A549 (cell line): ENCODE measurements around the gene TNKS2. TPM values are rescaled to one million over a fixed set of nuclear protein-coding genes. Genes with fewer than 3 reads are reported as not detected.
A peak's percentile ranks its signal among the peaks of the same experiment; 100 is the strongest.

Source experiments
- ATAC-seq, 2 experiments: fragments of 200-7000 bp in 1 of 2; fragments of >200 bp in 1 of 2; cut with Nextera tagmentation in 1 of 2; cut with Tn5 transposase in 1 of 2; 3 replicates each; pipeline versions ENCODE4 v1.8.0 to v1.9.1; 2018 to 2020; ENCODE audit warnings: mild to moderate bottlenecking in 1 of 2, moderate library complexity in 1 of 2
- CTCF ChIA-PET: fragments of 300-600 bp; sonication (Branson Sonifier 250); formaldehyde crosslinking; extraction: SDS; loops from one replicate; lab custom pipeline; 2021; ENCODE audit warnings: antibody characterized with exemption, inconsistent platforms; lab: Yijun Ruan, JAX
- POLR2A ChIA-PET: fragments of 350-600 bp; formaldehyde crosslinking; extraction: SDS; loops from one replicate; lab custom pipeline; 2021; ENCODE audit warnings: antibody characterized with exemption, inconsistent platforms; lab: Yijun Ruan, JAX
- DNase-seq, 2 experiments: peaks; one replicate each; pipeline versions ENCODE4 v3.0.0 to v3.0.0-alpha.2; 2011 to 2016; ENCODE audit warnings: low read depth in 1 of 2, low spot score in 1 of 2
- FAIRE-seq: peaks from 2 replicates; lab custom pipeline; 2011; peaks lifted over from hg19 to GRCh38; lab: Jason Lieb, UNC
- H3K27ac ChIP-seq, 2 experiments: fragments of >200 bp; sonication (Bioruptor Twin); formaldehyde crosslinking; 3 replicates each; pipeline ENCODE4 v1.5.1; 2016 to 2017
- H3K4me1 ChIP-seq: fragments of >200 bp; sonication (Bioruptor Twin); formaldehyde crosslinking; 3 replicates; pipeline ENCODE4 v1.6.1; 2016
- H3K4me2 ChIP-seq: fragments of >200 bp; sonication (Bioruptor Twin); formaldehyde crosslinking; 3 replicates; pipeline ENCODE4 v1.6.1; 2016
- H3K4me3 ChIP-seq: fragments of >200 bp; sonication (Bioruptor Twin); formaldehyde crosslinking; 3 replicates; pipeline ENCODE4 v1.5.1; 2016
- H3K9me3 ChIP-seq: fragments of >200 bp; sonication (Bioruptor Twin); formaldehyde crosslinking; 3 replicates; pipeline ENCODE4 v1.6.1; 2016
- CEBPB ChIP-seq, 2 experiments: fragments of >200 bp in 1 of 2; sonication (Bioruptor Twin) in 1 of 2; formaldehyde crosslinking in 1 of 2; IDR thresholded peaks; 2 replicates each; pipeline ENCODE4 v1.6.1; 2012 to 2016
- EHF ChIP-seq: fragments of 250-450 bp; sonication (Bioruptor Pico); IDR thresholded peaks from 2 replicates; pipeline ENCODE4 v1.5.0; 2020; ENCODE audit warnings: mild to moderate bottlenecking
- EP300 ChIP-seq, 2 experiments: fragments of >200 bp; sonication (Bioruptor Twin); formaldehyde crosslinking; IDR thresholded peaks; 2 replicates in 1 of 2; 3 replicates in 1 of 2; pipeline ENCODE4 v1.6.1; 2016 to 2017
- FOSL2 ChIP-seq, 2 experiments: fragments of 450-650 bp in 1 of 2; fragments of >200 bp in 1 of 2; sonication (Bioruptor Twin) in 1 of 2; formaldehyde crosslinking; IDR thresholded peaks; 2 replicates each; pipeline versions ENCODE4 v1.5.0 to v1.6.1; 2016 to 2020; ENCODE audit warnings: mild to moderate bottlenecking in 1 of 2, moderate library complexity in 1 of 2
- GATA3 ChIP-seq: IDR thresholded peaks from 2 replicates; pipeline ENCODE4 v1.6.1; 2012; ENCODE audit warnings: borderline replicate concordance
- HEYL ChIP-seq: fragments of 250-450 bp; sonication (Bioruptor Pico); IDR thresholded peaks from 2 replicates; pipeline ENCODE4 v1.8.0; 2021; ENCODE audit warnings: mild to moderate bottlenecking, moderate library complexity
- JUN ChIP-seq, 2 experiments: fragments of >200 bp; sonication (Bioruptor Twin); formaldehyde crosslinking; IDR thresholded peaks; 2 replicates in 1 of 2; 3 replicates in 1 of 2; pipeline ENCODE4 v1.6.1; 2016 to 2017
- JUNB ChIP-seq: fragments of >200 bp; sonication (Bioruptor Twin); formaldehyde crosslinking; IDR thresholded peaks from 2 replicates; pipeline ENCODE4 v1.6.1; 2016
- KDM1A ChIP-seq: fragments of 200-600 bp; sonication (generic); IDR thresholded peaks from 2 replicates; pipeline ENCODE4 v1.6.1; 2016; ENCODE audit warnings: low read depth, mild to moderate bottlenecking
- MAFK ChIP-seq: fragments of 450-650 bp; IDR thresholded peaks from 2 replicates; pipeline ENCODE4 v1.6.1; 2014; ENCODE audit not compliant: partially characterized antibody
- NFE2L2 ChIP-seq: fragments of 150-350 bp; conservative IDR thresholded peaks from 2 replicates; pipeline ENCODE4 v1.6.1; 2014; ENCODE audit warnings: low read length
- PHF8 ChIP-seq: fragments of 200-600 bp; sonication (generic); IDR thresholded peaks from 2 replicates; pipeline ENCODE4 v1.6.1; 2016; ENCODE audit warnings: low read depth, mild to moderate bottlenecking, antibody characterized with exemption, moderate library complexity, borderline replicate concordance
- RAD21 ChIP-seq, 2 experiments: fragments of >200 bp in 1 of 2; sonication (Bioruptor Twin) in 1 of 2; formaldehyde crosslinking in 1 of 2; IDR thresholded peaks in 1 of 2; conservative IDR thresholded peaks in 1 of 2; 2 replicates in 1 of 2; 3 replicates in 1 of 2; pipeline ENCODE4 v1.6.1; 2012 to 2018; ENCODE audit warnings: inconsistent platforms in 1 of 2
- RARB ChIP-seq: fragments of 250-450 bp; sonication (Bioruptor Pico); IDR thresholded peaks from 2 replicates; pipeline ENCODE4 v1.8.0; 2021; ENCODE audit warnings: mild to moderate bottlenecking, moderate library complexity
- RCOR1 ChIP-seq: fragments of 150-350 bp; IDR thresholded peaks from 2 replicates; pipeline ENCODE4 v1.6.1; 2014; ENCODE audit warnings: antibody characterized with exemption, low read length, low read depth
- TP53 ChIP-seq: fragments of 250-450 bp; sonication (Bioruptor Pico); IDR thresholded peaks from 2 replicates; pipeline ENCODE4 v1.5.0; 2021; ENCODE audit warnings: mild to moderate bottlenecking, moderate library complexity
- ZC3H11A ChIP-seq: fragments of 450-650 bp; IDR thresholded peaks from 2 replicates; pipeline ENCODE4 v1.6.1; 2014; ENCODE audit warnings: antibody characterized with exemption, mild to moderate bottlenecking
- WGBS: methylation state at CpG from one replicate; pipeline ENCODE4 v1.1.6; 2017; ENCODE audit errors: missing lambda C conversion rate; 5-methylcytosine and 5-hydroxymethylcytosine counted together
- polyA plus RNA-seq, 4 experiments: library from polyadenylated mRNA; depleted of rRNA in 3 of 4; stranded (reverse); fragments of >200 nt; fragmentation: RNase III in 1 of 4; extraction: RNeasy Plus Mini Kit Qiagen cat#74134 plus additional on column Dnase treatment in 1 of 4; gene quantifications; 2 replicates in 3 of 4; 3 replicates in 1 of 4; pipeline ENCODE4 v1.2.3, GENCODE V29; 2011 to 2017
- TF ChIP-seq, protein P1 (sequence below): IDR thresholded peaks from 2 replicates; pipeline ENCODE4 v1.6.1; 2012
- TF ChIP-seq, protein P2 (sequence below): fragments of >200 bp; sonication (Bioruptor Twin); formaldehyde crosslinking; IDR thresholded peaks from 3 replicates; pipeline ENCODE4 v1.5.1; 2016
- TF ChIP-seq, protein P3 (sequence below): IDR thresholded peaks from 2 replicates; pipeline ENCODE4 v1.6.1; 2012; ENCODE audit warnings: low read depth, borderline replicate concordance

Gene TNKS2
- polyA plus RNA-seq, 2 of the 4 experiments (the other 2 are of a cell fraction) = 20.6 to 45.3 TPM

DNA sequence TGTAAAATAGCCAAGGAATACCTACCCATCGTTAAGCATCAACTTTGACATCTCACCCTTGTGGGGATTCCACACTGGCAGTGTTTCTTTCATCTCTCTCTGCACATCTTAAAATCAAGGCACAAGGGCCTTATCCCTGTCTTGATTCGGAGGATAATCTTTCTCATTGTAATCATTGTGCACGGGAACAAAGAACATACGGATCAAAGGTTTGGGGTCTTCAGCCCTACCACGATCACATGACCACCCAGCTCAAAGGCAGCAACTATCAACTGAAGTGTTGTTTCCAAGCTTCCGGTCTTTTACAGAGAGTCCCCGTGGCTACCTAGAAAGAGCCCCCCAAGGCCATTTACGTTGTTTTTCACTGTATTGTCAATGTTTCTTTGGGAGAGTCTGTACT is 99.2 kb downstream of the TNKS2 start:
- TF ChIP-seq RARB (CRISPR knock-in tag) (no peak), FOSL2 (IDR thresholded peaks at IDR 0.05) (no peak), FOSL2 (CRISPR knock-in tag; IDR thresholded peaks at IDR 0.05) (no peak), RCOR1 (no peak), EHF (no peak), TP53 (CRISPR knock-in tag) (no peak), MAFK (no peak), EP300 (IDR thresholded peaks at IDR 0.05) (no peak), ZC3H11A (no peak), RAD21 (conservative IDR thresholded peaks at IDR 0.05 in 1 of 2, IDR thresholded peaks at IDR 0.05 in 1 of 2) (no peak)
- TF ChIP-seq, protein P1, sequence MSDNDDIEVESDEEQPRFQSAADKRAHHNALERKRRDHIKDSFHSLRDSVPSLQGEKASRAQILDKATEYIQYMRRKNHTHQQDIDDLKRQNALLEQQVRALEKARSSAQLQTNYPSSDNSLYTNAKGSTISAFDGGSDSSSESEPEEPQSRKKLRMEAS = no peak
- TF ChIP-seq, protein P2, sequence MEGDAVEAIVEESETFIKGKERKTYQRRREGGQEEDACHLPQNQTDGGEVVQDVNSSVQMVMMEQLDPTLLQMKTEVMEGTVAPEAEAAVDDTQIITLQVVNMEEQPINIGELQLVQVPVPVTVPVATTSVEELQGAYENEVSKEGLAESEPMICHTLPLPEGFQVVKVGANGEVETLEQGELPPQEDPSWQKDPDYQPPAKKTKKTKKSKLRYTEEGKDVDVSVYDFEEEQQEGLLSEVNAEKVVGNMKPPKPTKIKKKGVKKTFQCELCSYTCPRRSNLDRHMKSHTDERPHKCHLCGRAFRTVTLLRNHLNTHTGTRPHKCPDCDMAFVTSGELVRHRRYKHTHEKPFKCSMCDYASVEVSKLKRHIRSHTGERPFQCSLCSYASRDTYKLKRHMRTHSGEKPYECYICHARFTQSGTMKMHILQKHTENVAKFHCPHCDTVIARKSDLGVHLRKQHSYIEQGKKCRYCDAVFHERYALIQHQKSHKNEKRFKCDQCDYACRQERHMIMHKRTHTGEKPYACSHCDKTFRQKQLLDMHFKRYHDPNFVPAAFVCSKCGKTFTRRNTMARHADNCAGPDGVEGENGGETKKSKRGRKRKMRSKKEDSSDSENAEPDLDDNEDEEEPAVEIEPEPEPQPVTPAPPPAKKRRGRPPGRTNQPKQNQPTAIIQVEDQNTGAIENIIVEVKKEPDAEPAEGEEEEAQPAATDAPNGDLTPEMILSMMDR = no peak
- no peak for DNase-seq
- H3K4me3 ChIP-seq = no peak overlapping the region
- POLR2A ChIA-PET = no interaction called here
- CTCF ChIA-PET = interaction anchor here (0.6 to 5.2 kb wide), 2 partner anchors 11 to 150 kb away, joined by 3 to 23 read pairs; partner anchors contain the start of gene FGFBP3
- H3K4me1 ChIP-seq = peaks cover 14% of the 10 kb centered on the region
- 55% methylated on average over 8 of the region's 8 CpGs for WGBS
- H3K27ac ChIP-seq = no peak overlapping the region
- no peak for ATAC-seq
- H3K9me3 ChIP-seq = no peaks in the 10 kb centered on the region
- H3K4me2 ChIP-seq = no peak overlapping the region
- FAIRE-seq = no peak

DNA sequence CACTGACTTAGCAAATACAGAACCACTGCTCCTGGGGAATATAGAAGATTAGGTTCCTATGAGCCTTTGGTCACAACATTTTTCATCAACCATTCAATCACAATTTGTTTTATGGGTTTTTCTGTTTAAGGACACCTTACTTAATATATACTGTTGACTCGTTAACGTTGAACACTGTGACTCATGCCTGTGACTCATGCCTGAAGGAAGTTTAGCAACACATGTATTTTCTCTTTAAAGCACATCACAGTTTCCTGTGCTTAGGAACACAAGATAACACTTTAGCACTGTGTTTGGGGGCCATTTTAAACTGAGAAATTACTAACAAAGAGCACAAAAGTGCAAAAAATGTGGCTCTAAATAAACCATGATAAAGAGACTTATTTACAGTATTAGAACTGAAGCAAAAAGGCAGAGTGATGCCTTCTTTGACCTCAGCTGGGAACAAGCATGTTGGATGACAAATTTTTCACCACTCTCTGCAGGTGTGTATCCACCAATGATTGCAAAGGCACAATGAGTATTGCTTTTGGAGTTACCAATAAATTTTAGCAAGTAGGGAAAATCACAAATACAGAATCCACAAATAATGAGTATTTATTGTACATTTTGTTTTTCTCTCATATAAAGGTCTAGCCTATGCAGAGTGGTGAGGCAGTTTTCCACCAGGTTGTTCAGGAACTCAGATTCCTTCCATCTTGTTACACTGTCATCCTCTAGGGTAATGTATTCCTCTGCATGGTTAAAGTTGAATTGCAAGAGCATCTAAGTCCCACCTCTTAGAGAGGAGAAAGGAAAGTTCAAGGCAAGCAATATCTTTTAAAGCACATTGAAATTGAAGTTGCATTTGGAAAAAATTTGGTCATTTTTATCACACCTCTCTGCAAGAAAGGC is 103.8 kb downstream of the TNKS2 start:
- POLR2A ChIA-PET = no interaction called here
- CTCF ChIA-PET = interaction anchor here (0.9 to 1.6 kb wide), 2 partner anchors 11 to 20 kb away, joined by 3 read pairs; no protein-coding TSS in a partner anchor
- TF ChIP-seq FOSL2 (IDR thresholded peaks at IDR 0.05) (peak; percentile 97), FOSL2 (CRISPR knock-in tag; IDR thresholded peaks at IDR 0.05) (peak; percentile 99), JUN (IDR thresholded peaks at IDR 0.05) (peak in 1 of 2 experiments; percentile 35; a peak in 1 of 5 replicates), HEYL (CRISPR knock-in tag) (no peak), NFE2L2 (no peak), GATA3 (peak; percentile 54; the same call in 1 of the 2 replicates), KDM1A (no peak), JUNB (peak; percentile 89), PHF8 (no peak), CEBPB (IDR thresholded peaks at IDR 0.05) (peak; percentile 73 to 92)
- TF ChIP-seq, protein P3, sequence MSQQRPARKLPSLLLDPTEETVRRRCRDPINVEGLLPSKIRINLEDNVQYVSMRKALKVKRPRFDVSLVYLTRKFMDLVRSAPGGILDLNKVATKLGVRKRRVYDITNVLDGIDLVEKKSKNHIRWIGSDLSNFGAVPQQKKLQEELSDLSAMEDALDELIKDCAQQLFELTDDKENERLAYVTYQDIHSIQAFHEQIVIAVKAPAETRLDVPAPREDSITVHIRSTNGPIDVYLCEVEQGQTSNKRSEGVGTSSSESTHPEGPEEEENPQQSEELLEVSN = no peak
- TF ChIP-seq, protein P1 = peak; percentile 52; the same call in 1 of the 2 replicates
- TF ChIP-seq, all 56 proteins: peak for 6
- Histone ChIP-seq H3K27ac (peak overlapping the region; percentile 31 to 61; a peak in 4 of 6 replicates), H3K4me3 (no peak overlapping the region), H3K9me3 (no peaks in the 10 kb centered on the region), H3K4me1 (peaks cover 18% of the 10 kb centered on the region), H3K4me2 (peak overlapping the region; percentile 60)
- DNase-seq (peak; percentile 45 to 80), FAIRE-seq (peak; percentile 46), ATAC-seq (peak; percentile 93 to 97)
- 3% methylated on average over 2 of the region's 2 CpGs for WGBS
